GM21390 (cell line): ENCODE results near the gene EPM2A.

Experiments used
- ATAC-seq: cut with Tn5 transposase; IDR thresholded peaks from one replicate; pipeline ENCODE4 v1.9.1; 2021; ENCODE audit not compliant: unreplicated experiment

Gene EPM2A

DNA sequence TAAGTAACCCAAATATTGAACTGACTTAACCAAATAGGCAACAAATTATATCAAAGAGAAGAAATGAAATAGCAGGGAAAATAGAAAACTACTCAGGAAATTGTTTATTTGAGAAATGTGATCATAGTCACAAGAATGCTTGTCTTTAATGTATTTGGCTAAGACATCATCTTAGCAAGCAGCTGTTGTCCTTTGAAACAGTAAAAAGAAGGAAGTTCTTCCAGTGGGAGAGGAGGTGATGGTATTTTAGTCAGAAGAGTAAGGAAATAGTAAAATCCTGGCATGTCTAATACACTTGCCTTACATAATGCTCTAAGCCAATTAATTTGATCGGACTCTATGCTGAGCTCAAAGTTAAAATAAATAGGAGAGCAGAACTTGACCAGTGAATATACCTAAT, 126.5 kb downstream of the EPM2A start:
- ATAC-seq, result no peak

DNA sequence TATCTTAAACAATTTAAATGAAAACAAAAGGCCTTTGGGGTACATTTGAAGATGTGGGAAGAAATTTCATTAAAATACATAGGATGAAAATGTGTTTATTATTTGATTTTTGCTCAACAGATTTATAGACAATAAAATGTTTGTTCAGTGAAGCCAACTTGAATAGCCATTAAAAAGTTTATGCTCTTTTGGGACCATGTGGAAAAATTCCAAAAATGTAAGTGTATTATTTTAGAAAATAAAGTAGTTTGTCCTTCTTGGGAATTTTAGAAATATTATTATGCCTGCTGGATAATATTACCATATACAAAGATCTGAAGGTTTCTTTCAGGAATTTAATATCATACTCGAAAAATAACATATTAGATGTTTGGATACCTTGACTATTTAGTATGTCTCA, 131.3 kb downstream of the EPM2A start:
- no peak for ATAC-seq

DNA sequence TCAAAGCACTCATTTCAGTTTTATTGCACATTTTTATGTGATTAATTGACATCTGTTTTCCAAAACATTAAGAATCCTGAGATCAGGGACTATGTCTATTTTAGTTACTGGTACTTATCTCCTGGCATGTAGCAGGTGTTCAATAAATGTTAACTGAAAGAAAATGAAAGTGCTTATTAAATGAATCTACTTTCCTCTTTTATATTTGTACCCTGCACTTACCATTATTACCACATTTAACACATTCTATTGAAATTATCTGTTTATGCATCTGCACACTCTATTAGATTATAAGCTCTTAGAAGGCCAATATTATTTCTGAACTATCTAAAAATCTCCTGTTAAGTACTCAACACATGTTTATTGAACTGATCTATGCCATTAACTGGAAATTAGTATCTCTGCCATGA, 131.9 kb downstream of the EPM2A start:
- ATAC-seq, result no peak

DNA sequence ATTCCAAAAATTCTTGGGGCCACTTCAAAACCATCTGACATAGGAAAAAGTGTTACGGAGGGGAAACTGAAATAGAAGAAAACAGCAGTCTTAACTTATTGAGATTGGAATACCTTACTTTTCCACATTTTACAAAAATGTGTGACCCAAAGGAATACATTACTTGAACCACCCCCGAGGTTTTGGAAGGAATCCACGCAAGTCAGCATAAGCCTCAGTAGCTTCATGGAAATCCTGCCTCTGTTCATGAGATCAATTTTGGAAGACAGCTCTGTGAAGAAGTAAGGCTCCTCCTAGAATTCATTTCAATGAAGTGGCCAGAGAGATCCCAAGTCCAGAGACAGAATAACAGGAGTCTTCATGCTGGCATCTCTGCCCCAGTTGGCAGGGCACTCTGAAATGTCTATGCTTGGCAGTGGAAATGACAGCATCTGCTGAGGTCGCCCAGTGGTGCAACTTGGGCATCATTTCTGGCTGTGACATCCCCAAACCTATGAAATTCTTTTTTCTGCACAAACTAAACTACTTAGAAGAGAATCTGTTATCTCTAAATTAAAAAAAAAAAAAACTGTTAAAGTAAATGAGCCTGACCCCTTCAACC, 132.5 kb downstream of the EPM2A start:
- no peak for ATAC-seq

DNA sequence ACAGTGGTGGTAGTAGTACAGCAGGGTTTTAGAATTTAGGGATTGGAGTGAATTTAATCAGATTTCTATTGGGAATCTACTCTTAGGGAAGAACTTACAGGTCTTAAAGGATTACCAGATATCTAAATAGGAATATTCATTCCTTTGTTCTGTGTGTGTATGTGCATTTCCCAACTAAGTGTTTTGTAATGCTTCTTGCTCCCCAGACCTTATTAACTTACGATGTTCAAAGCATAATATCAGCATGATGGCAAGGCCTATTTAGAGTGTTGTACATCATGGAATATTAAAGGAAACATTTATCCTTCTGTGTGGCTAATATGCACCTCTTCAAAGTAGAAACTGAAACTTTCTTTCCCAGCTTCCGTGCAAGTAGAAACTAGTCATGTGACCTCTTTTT, 133.9 kb downstream of the EPM2A start:
- ATAC-seq, result no peak

DNA sequence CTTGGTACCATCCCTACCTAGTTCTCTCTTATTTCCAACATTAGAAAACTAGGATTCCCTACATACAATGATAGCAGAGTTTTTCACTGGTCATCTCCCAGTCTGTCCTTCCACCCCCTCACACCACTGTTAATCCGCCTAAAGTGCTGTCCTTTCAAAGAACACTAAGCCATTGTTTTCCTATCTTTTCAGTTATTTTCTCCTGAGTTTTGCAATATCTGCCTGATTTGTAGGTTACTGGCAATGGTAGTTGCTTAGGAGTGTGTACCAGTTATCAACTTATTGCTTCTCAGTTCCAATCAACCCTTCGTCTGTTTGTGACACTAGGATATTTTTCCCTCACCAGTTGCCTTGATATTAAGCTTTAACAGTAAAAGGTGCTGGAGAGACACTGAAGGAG, 135.0 kb downstream of the EPM2A start:
- ATAC-seq, result no peak

DNA sequence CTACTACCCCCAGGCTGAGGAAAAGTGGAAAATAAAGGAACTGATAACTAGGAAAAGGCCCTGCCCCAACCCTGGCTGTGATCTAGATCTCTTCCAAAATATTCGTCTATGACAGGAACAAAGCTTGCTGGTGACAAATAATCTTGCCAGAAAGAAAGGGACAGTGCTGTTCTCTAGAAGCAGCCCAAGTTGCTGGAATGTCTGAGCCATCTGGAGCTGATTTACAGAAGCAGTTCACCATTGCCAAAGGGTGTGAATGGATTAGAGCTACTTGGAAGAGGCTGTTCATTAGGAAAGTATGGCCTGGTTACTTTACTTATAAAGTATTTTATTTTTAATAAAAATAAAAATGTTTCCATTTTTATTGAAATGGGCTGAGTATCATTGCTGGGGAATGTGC, 146.3 kb downstream of the EPM2A start:
- ATAC-seq, result no peak

DNA sequence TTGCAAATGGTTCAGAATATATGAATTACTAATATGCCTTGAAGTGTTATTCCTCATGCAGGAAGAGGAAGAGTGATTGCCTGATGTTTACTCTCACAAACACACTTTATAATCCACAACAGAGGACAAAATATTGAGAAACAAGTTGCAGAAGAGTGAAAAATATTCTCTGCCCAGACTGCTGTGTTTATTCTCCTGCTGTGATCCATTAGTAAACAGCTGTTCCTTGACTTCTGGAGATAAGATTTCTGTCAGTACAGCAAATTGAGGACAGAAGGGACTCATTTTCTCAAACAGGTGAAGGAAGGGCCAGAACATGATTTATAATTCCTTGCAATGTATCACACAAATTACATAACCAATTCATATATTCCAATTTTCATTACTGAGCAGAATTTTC, 148.0 kb downstream of the EPM2A start:
- ATAC-seq, result no peak

DNA sequence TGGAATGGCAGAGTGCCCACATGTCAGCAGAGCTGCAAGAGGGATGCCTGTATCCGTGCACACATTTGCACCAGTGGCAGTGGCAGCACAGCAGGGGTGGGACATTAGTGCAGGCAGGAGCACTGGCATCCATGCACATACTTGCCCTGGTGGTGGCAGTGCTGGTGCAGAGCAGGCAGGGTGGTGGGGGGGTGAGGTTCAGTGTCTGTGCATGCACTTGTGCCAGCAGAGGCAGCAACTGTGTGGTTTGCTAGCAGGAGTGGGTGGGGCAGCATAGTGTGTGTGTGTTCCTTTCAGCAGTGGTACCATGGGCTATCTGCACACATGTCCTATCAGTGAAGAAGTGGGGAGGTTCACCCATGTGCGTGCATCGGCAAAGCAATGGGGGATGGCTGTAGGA, 151.6 kb downstream of the EPM2A start:
- ATAC-seq, result no peak
